Measurements from ENCODE around the gene FADS3. TPM values are rescaled to one million over a fixed set of nuclear protein-coding genes. Genes with fewer than 3 reads are reported as not detected.

Gene FADS3
- total and polyA plus RNA-seq, 2 donors from 2014 or later = 20.5 to 58.2 TPM

DNA sequence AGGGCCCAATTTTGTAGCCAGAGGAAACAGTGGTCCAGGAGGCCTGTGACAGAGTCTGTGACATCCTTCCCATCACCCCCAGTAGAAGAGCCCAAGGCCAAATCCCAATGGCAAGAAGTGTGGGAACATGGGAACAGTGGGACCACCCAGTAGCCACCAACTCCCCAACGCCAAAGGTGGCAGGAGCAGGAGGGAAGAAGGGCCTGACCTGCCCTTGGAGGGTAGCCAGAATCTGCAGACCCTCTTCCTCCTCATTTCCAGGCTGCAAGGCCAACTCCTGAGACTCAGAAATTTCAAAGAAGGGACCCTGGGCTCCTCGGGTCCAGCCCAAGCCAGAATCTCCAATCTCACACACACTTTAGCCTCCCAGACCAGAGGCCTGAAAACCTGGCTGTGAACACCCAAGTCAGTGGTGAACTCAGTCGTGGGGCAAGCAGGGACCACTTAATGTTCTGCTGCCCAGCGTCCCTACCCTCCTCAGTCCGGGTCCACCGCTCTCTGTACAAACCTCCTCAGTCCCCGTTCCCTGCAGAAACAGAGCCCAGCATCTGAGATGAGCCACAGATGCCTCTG lies 19.9 kb upstream of the FADS3 start:
- Histone ChIP-seq H3K36me3 (ENCODE audit: control insufficient read depth in 2 of 3, insufficient read depth in 3 of 3, low read length in 3 of 3) (no peaks in the 10 kb centered on the region), H3K27me3 (ENCODE audit: control insufficient read depth, insufficient read depth, low read length) (no peaks in the 10 kb centered on the region), H3K4me1 (ENCODE audit: control insufficient read depth in 2 of 3, insufficient read depth in 2 of 3, low read depth in 1 of 3, low read length in 3 of 3) (peaks cover 0 to 16% (median 11%) of the 10 kb centered on the region in 3 donors), H3K27ac (ENCODE audit: low read depth in 2 of 2, low read length in 2 of 2) (no peak overlapping the region), H3K9me3 (ENCODE audit: control insufficient read depth in 2 of 3, insufficient read depth in 1 of 3, low read length in 3 of 3) (no peaks in the 10 kb centered on the region), H3K9ac (ENCODE audit: low read length in 3 of 3) (no peak overlapping the region), H3K4me3 (ENCODE audit: low read length in 3 of 3) (no peak overlapping the region)
- TF ChIP-seq, protein P1, sequence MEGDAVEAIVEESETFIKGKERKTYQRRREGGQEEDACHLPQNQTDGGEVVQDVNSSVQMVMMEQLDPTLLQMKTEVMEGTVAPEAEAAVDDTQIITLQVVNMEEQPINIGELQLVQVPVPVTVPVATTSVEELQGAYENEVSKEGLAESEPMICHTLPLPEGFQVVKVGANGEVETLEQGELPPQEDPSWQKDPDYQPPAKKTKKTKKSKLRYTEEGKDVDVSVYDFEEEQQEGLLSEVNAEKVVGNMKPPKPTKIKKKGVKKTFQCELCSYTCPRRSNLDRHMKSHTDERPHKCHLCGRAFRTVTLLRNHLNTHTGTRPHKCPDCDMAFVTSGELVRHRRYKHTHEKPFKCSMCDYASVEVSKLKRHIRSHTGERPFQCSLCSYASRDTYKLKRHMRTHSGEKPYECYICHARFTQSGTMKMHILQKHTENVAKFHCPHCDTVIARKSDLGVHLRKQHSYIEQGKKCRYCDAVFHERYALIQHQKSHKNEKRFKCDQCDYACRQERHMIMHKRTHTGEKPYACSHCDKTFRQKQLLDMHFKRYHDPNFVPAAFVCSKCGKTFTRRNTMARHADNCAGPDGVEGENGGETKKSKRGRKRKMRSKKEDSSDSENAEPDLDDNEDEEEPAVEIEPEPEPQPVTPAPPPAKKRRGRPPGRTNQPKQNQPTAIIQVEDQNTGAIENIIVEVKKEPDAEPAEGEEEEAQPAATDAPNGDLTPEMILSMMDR (IDR thresholded peaks at IDR 0.05; ENCODE audit: borderline replicate concordance, extremely low read depth, insufficient read depth) = no peak
- intact Hi-C loops (cut with DNase I) = no loop called here
- FAIRE-seq (no peak), DNase-seq (peak in 2 of 5 donors; percentile 26 to 50)

DNA sequence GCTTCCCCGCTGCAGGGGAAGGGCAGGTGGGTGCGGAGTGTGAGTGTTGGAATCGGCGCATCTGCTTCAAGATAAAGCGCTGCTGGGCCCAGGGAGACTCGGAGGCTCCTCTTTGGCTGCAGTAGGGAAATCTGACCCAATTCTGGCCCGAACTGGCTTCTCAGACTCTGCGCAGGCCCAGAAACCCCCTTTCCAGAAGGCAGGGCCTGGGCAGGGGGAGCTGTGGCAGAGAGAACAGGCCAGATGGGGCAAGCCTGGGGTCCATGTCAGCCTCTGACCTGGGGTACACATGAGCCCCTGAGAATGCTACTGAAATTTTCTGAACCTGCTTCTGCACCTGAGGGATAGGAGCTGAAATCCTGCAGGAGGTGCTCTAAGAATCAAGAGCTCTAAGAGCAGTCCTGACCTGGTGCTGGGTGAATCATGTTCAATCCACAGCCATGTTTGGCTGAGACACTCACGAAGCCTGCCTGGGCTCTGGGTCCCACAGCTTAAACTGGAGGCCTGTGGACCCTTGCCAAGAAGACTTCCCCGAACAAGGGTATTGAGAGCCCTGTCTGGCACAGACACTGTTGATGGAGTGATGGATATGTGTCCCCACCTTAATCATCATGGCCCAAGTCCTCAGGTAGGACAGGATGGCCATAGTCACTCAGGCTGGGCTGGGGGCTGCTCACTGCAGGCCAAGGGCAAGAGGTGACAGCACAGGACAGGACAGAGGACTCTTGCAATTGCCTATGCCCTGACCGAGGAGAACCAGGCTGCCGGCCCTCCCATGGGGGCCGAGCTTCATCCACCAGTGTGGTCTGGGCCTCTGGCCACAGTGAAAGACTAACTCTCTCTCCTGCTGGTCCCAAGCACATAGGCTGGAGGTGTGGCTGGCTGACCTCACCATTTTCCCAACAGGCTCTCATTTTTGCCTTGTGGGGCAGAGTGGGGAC lies 19.1 kb upstream of the FADS3 start:
- peaks cover 0 to 16% (median 11%) of the 10 kb centered on the region in 3 donors for H3K4me1 ChIP-seq (ENCODE audit: control insufficient read depth in 2 of 3, insufficient read depth in 2 of 3, low read depth in 1 of 3, low read length in 3 of 3)
- FAIRE-seq = no peak
- no peaks in the 10 kb centered on the region for H3K9me3 ChIP-seq (ENCODE audit: control insufficient read depth in 2 of 3, insufficient read depth in 1 of 3, low read length in 3 of 3)
- DNase-seq = peak in 2 of 5 donors; percentile 29 to 52
- intact Hi-C loops (cut with DNase I) = no loop called here
- H3K4me3 ChIP-seq (ENCODE audit: low read length in 3 of 3) = no peak overlapping the region
- no peak overlapping the region for H3K9ac ChIP-seq (ENCODE audit: low read length in 3 of 3)
- no peaks in the 10 kb centered on the region for H3K27me3 ChIP-seq (ENCODE audit: control insufficient read depth, insufficient read depth, low read length)
- TF ChIP-seq, protein P1 (IDR thresholded peaks at IDR 0.05; ENCODE audit: borderline replicate concordance, extremely low read depth, insufficient read depth) = no peak
- H3K36me3 ChIP-seq (ENCODE audit: control insufficient read depth in 2 of 3, insufficient read depth in 3 of 3, low read length in 3 of 3) = no peaks in the 10 kb centered on the region
- no peak overlapping the region for H3K27ac ChIP-seq (ENCODE audit: low read depth in 2 of 2, low read length in 2 of 2)

- no peaks in the 10 kb centered on the region for H3K9me3 ChIP-seq (ENCODE audit: control insufficient read depth in 2 of 3, insufficient read depth in 1 of 3, low read length in 3 of 3)
- H3K27me3 ChIP-seq (ENCODE audit: control insufficient read depth, insufficient read depth, low read length) = no peaks in the 10 kb centered on the region
- H3K4me3 ChIP-seq (ENCODE audit: low read length in 3 of 3) = no peak overlapping the region
- no peak for FAIRE-seq
- H3K36me3 ChIP-seq (ENCODE audit: control insufficient read depth in 2 of 3, insufficient read depth in 3 of 3, low read length in 3 of 3) = no peaks in the 10 kb centered on the region
- H3K4me1 ChIP-seq (ENCODE audit: control insufficient read depth in 2 of 3, insufficient read depth in 2 of 3, low read depth in 1 of 3, low read length in 3 of 3) = peaks cover 0 to 26% (median 18%) of the 10 kb centered on the region in 3 donors
- H3K9ac ChIP-seq (ENCODE audit: low read length in 3 of 3) = no peak overlapping the region
- H3K27ac ChIP-seq (ENCODE audit: low read depth in 2 of 2, low read length in 2 of 2) = no peak overlapping the region
- DNase-seq = peak; percentile 38 to 79 (median 75)
- TF ChIP-seq, protein P1 (IDR thresholded peaks at IDR 0.05; ENCODE audit: borderline replicate concordance, extremely low read depth, insufficient read depth) = no peak
- intact Hi-C loops (cut with DNase I) = no loop called here
Observed at GRCh38 chr11:61908730-61909316, 17.5 kb upstream of the FADS3 start.

Measured in kidney (tissue), 14 donors.